K562 (cell line): ENCODE results near the gene CALML3. TPM values are rescaled to one million over a fixed set of nuclear protein-coding genes. Genes with fewer than 3 reads are reported as not detected.

Source experiments
- ATAC-seq: fragments of 200-7000 bp; cut with Tn5 transposase; 3 replicates; pipeline ENCODE4 v1.9.1; 2020; ENCODE audit warnings: moderate library complexity
- BruUV-seq: library from RNA; stranded (reverse); fragments of 400-500 nt; replicated peaks from 2 replicates; lab custom pipeline; 2021; lab: Mats Ljungman, UMichigan
- CTCF ChIA-PET: fragments of 300-600 bp; formaldehyde crosslinking; extraction: SDS; loops from one replicate; lab custom pipeline; 2021; ENCODE audit warnings: low intra/inter-chr PET ratio; lab: Yijun Ruan, JAX
- POLR2A ChIA-PET: fragments of 300-600, 350-650 bp; sonication (Branson Sonifier 250); formaldehyde crosslinking; extraction: SDS; loops from one replicate; lab custom pipeline; 2021; ENCODE audit warnings: antibody characterized with exemption, inconsistent platforms; lab: Yijun Ruan, JAX
- DNase-seq, 4 experiments: peaks; one replicate each; pipeline versions ENCODE4 v3.0.0 to v3.0.0-alpha.2; 2011 to 2018; ENCODE audit warnings: low spot score in 3 of 4, mixed read lengths in 3 of 4; ENCODE audit errors: extremely low read depth in 1 of 4
- FAIRE-seq: peaks from 2 replicates; lab custom pipeline; 2011; peaks lifted over from hg19 to GRCh38; lab: Jason Lieb, UNC
- H2AFZ ChIP-seq: 2 replicates; pipeline ENCODE4 v1.6.0; 2011; ENCODE audit warnings: low read depth, low read length, control low read depth, inconsistent platforms
- H3K27ac ChIP-seq: fragments of 200-600 bp; 3 replicates; pipeline ENCODE4 v1.8.0; 2011; ENCODE audit warnings: low read depth, mild to moderate bottlenecking, control low read depth, inconsistent platforms, low read length, moderate library complexity, mixed read lengths; ENCODE audit errors: extremely low read depth
- H3K27me3 ChIP-seq, 2 experiments: fragments of 300-600 bp in 1 of 2; 2 replicates in 1 of 2; 3 replicates in 1 of 2; pipeline versions ENCODE4 v1.6.0 to v1.8.0; 2011; ENCODE audit warnings: inconsistent platforms in 2 of 2, low read length in 2 of 2, mild to moderate bottlenecking in 1 of 2, mixed read lengths in 1 of 2, moderate library complexity in 1 of 2; ENCODE audit not compliant: control insufficient read depth in 2 of 2, insufficient read depth in 2 of 2
- H3K36me3 ChIP-seq: fragments of 300-600 bp; 3 replicates; pipeline ENCODE4 v1.8.0; 2011; ENCODE audit warnings: mild to moderate bottlenecking, low read length, inconsistent platforms; ENCODE audit not compliant: control insufficient read depth, insufficient read depth
- H3K4me1 ChIP-seq, 2 experiments: fragments of 200-600 bp in 1 of 2; replicated peaks in 1 of 2; 2 replicates in 1 of 2; 3 replicates in 1 of 2; pipeline versions ENCODE4 v1.5.1 to v1.8.0; 2011; ENCODE audit warnings: inconsistent platforms in 2 of 2, low read length in 2 of 2, mild to moderate bottlenecking in 1 of 2, mixed read lengths in 1 of 2, moderate library complexity in 1 of 2; ENCODE audit not compliant: control insufficient read depth in 2 of 2, insufficient read depth in 2 of 2
- H3K4me2 ChIP-seq: 2 replicates; pipeline ENCODE4 v1.6.1; 2011; ENCODE audit warnings: low read length, control low read depth, inconsistent platforms, mixed read lengths; ENCODE audit not compliant: insufficient read depth
- H3K4me3 ChIP-seq: fragments of 200-600 bp; sonication (generic), shearing (Covaris generic); 2 replicates; pipeline ENCODE4 v1.5.1; 2016; ENCODE audit warnings: control low read depth, inconsistent platforms
- H3K79me2 ChIP-seq: fragments of 200-600 bp; 3 replicates; pipeline ENCODE4 v1.8.0; 2011; ENCODE audit warnings: low read length, inconsistent platforms; ENCODE audit not compliant: control insufficient read depth, insufficient read depth
- H3K9ac ChIP-seq, 2 experiments: 2 replicates each; pipeline versions ENCODE4 v1.6.0 to v1.6.1; 2011; ENCODE audit warnings: low read depth in 2 of 2, low read length in 2 of 2, control low read depth in 1 of 2, inconsistent platforms in 1 of 2, mild to moderate bottlenecking in 1 of 2, mixed read lengths in 1 of 2; ENCODE audit not compliant: insufficient read depth in 1 of 2
- H3K9me1 ChIP-seq: one replicate; pipeline ENCODE4 v1.6.0; 2011; ENCODE audit warnings: inconsistent platforms, mild to moderate bottlenecking, low read length, moderate library complexity; ENCODE audit not compliant: control insufficient read depth, insufficient read depth
- H3K9me3 ChIP-seq: replicated peaks from 2 replicates; pipeline ENCODE4 v1.5.1; 2011; ENCODE audit warnings: low read depth, low read length, inconsistent platforms; ENCODE audit not compliant: control insufficient read depth, insufficient read depth
- H4K20me1 ChIP-seq: replicated peaks from 2 replicates; pipeline ENCODE4 v1.6.1; 2011; ENCODE audit warnings: low read length, inconsistent platforms, mixed read lengths; ENCODE audit not compliant: control insufficient read depth, insufficient read depth
- C11orf30 ChIP-seq: fragments of 450-650 bp; IDR thresholded peaks from 2 replicates; pipeline ENCODE4 v1.6.1; 2016; ENCODE audit warnings: low read depth, mild to moderate bottlenecking
- KDM2B ChIP-seq: fragments of 250-450 bp; sonication (Bioruptor Pico); IDR thresholded peaks from 2 replicates; pipeline ENCODE4 v1.8.0; 2021; ENCODE audit warnings: mild to moderate bottlenecking, moderate library complexity
- RBFOX2 ChIP-seq: fragments of 200-400 bp; formaldehyde crosslinking; IDR thresholded peaks from 2 replicates; pipeline ENCODE4 v1.6.1; 2017; ENCODE audit warnings: low read depth, mild to moderate bottlenecking, low read length, moderate library complexity
- SMARCA5 ChIP-seq: fragments of 450-650 bp; IDR thresholded peaks from 2 replicates; pipeline ENCODE4 v1.6.1; 2016
- XRCC5 ChIP-seq: fragments of 200-400 bp; formaldehyde crosslinking; IDR thresholded peaks from 2 replicates; pipeline ENCODE4 v1.6.1; 2017; ENCODE audit warnings: low read depth, mild to moderate bottlenecking, low read length
- ZC3H11A ChIP-seq: IDR thresholded peaks from 2 replicates; pipeline ENCODE4 v1.6.1; 2012; ENCODE audit warnings: low read depth, low read length, improper control_type of control experiment
- WGBS: fragments of 100-300 bp; shearing (Covaris generic); methylation state at CpG from one replicate; pipeline ENCODE4 v1.1.6; 2016; ENCODE audit warnings: low coverage, mixed read lengths; ENCODE audit not compliant: insufficient coverage; ENCODE audit errors: missing lambda C conversion rate; 5-methylcytosine and 5-hydroxymethylcytosine counted together
- in situ Hi-C: fragments of 300-500 bp; cut with MboI; formaldehyde crosslinking; loops from 4 replicates; pipeline ENCODE4 v1.15.0; 2018; ENCODE audit warnings: inconsistent platforms, mixed read lengths
- intact Hi-C: fragments of 100-400 bp; cut with micrococcal nuclease; formaldehyde crosslinking; loops from 2 replicates; pipeline ENCODE4 v1.14.2; 2022
- polyA plus RNA-seq, 8 experiments: library from polyadenylated mRNA; depleted of rRNA in 4 of 8; stranded (reverse) in 5 of 8; unstranded in 3 of 8; fragments of >200 nt; fragmentation: Nextera tagmentation in 2 of 8; fragmentation: Illumina TruSeq in 1 of 8; extraction: Ambion mirVana in 2 of 8; extraction: Trizol in 1 of 8; gene quantifications; 2 replicates each; pipeline versions ENCODE4 v1.2.1 to v1.2.3, GENCODE V29; 2011 to 2014; ENCODE audit warnings: inconsistent platforms in 1 of 8, missing spikeins in 1 of 8
- total RNA-seq, 7 experiments: library from RNA; depleted of rRNA in 6 of 7; stranded (reverse); fragments of >200 nt in 6 of 7; fragmentation: Illumina TruSeq in 2 of 7; extraction: Trizol in 2 of 7; gene quantifications; 2 replicates each; pipeline versions ENCODE4 v1.2.1 to v1.2.3, GENCODE V29; 2011 to 2021; ENCODE audit warnings: low replicate concordance in 1 of 7
- TF ChIP-seq, protein P1 (sequence below): fragments of 450-650 bp; IDR thresholded peaks from 2 replicates; pipeline ENCODE4 v1.6.1; 2014; ENCODE audit warnings: low read depth, mild to moderate bottlenecking, moderate library complexity, borderline replicate concordance

CALML3 gene
- total and polyA plus RNA-seq, 9 of the 15 experiments (the other 6 are each of a cell fraction or from before 2014, with no cell fraction given), result not detected

DNA sequence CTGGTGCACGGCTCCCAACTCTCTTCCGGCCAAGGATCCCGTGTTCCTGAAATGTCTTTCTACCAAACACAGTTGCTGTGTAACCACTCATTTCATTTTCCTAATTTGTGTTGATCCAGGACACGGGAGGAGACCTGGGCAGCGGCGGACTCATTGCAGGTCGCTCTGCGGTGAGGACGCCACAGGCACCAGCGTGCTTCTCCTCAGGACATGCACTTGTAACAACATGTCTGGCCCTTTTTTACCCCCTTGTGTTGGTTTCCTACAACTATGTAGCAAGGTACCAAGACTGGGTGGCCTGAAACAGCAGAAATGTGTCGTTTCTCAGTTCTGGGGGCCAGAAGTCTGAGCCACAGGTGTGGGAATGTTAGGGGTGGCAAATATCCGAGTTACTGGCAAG, 43.6 kb upstream of the CALML3 start:
- in situ Hi-C loops, result no loop called here
- 65% methylated on average over 12 of the region's 12 CpGs for WGBS

More for the DNA sequence above, 43.6 kb upstream of the CALML3 start:
- H3K4me1 ChIP-seq, result peaks cover 53 to 64% of the 10 kb centered on the region in 2 experiments
- H3K36me3 ChIP-seq, result peaks cover 30% of the 10 kb centered on the region
- CTCF ChIA-PET, result no interaction called here
- H2AFZ ChIP-seq, result peak overlapping the region; percentile 52
- no TSS peak for BruUV-seq
- no peaks in the 10 kb centered on the region for H3K27me3 ChIP-seq
- peaks cover 98% of the 10 kb centered on the region for H3K79me2 ChIP-seq
- peak overlapping the region; percentile 94 for H3K27ac ChIP-seq
- H3K4me3 ChIP-seq, result no peak overlapping the region
- H3K9me1 ChIP-seq, result no peaks in the 10 kb centered on the region
- intact Hi-C loops, result loop anchor here (5.0 kb wide), 1 partner anchor 66 kb away; no protein-coding TSS in a partner anchor
- peak overlapping the region; percentile 85 to 90; a peak in 2 of 4 replicates for H3K9ac ChIP-seq
- H3K9me3 ChIP-seq, result no peaks in the 10 kb centered on the region
- no peak for ATAC-seq
- H3K4me2 ChIP-seq, result peak overlapping the region; percentile 100
- TF ChIP-seq C11orf30 (peak; percentile 29; the same call in 1 of the 2 replicates), KDM2B (CRISPR knock-in tag) (no peak), XRCC5 (no peak), RBFOX2 (peak; percentile 9; the same call in 1 of the 2 replicates), ZC3H11A (no peak), SMARCA5 (no peak)
- TF ChIP-seq, protein P1, sequence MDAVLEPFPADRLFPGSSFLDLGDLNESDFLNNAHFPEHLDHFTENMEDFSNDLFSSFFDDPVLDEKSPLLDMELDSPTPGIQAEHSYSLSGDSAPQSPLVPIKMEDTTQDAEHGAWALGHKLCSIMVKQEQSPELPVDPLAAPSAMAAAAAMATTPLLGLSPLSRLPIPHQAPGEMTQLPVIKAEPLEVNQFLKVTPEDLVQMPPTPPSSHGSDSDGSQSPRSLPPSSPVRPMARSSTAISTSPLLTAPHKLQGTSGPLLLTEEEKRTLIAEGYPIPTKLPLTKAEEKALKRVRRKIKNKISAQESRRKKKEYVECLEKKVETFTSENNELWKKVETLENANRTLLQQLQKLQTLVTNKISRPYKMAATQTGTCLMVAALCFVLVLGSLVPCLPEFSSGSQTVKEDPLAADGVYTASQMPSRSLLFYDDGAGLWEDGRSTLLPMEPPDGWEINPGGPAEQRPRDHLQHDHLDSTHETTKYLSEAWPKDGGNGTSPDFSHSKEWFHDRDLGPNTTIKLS, result no peak
- no peak for FAIRE-seq
- POLR2A ChIA-PET, result interaction anchor here (0.6 to 7.0 kb wide), 3 partner anchors 19 to 682 kb away, joined by 3 to 43 read pairs (median 3); no protein-coding TSS in a partner anchor
- DNase-seq, result no peak
- H4K20me1 ChIP-seq, result no peaks in the 10 kb centered on the region
